A673 (cell line): Measurements from ENCODE around the gene LMTK2. TPM values are rescaled to one million over a fixed set of nuclear protein-coding genes. Genes with fewer than 3 reads are reported as not detected.

Source experiments
- BruUV-seq: library from RNA; stranded (reverse); fragments of 400-500 nt; replicated peaks from 2 replicates; lab custom pipeline; 2021; lab: Mats Ljungman, UMichigan
- CTCF ChIA-PET: fragments of 300-600 bp; sonication (Branson Sonifier 250); formaldehyde crosslinking; loops from one replicate; lab custom pipeline; 2022; ENCODE audit warnings: antibody characterized with exemption; lab: Charles Lee
- POLR2A ChIA-PET: fragments of 300-600 bp; sonication (Branson Sonifier 250); formaldehyde crosslinking; loops from one replicate; lab custom pipeline; 2022; ENCODE audit warnings: antibody characterized with exemption; ENCODE audit not compliant: low non-redundant PET; lab: Charles Lee
- DNase-seq: peaks from one replicate; pipeline ENCODE4 v3.0.0-alpha.2; 2015; ENCODE audit warnings: low spot score
- H3K27ac ChIP-seq: fragments of 200-600 bp; sonication (generic); 2 replicates; pipeline ENCODE4 v1.5.1; 2016; ENCODE audit warnings: mixed run types, low read depth, mild to moderate bottlenecking, mixed read lengths, antibody characterized with exemption, low read length; ENCODE audit not compliant: poor library complexity, severe bottlenecking
- H3K27me3 ChIP-seq: fragments of 200-600 bp; sonication (generic); replicated peaks from 2 replicates; pipeline ENCODE4 v1.6.1; 2017; ENCODE audit warnings: mixed run types, low read depth, mild to moderate bottlenecking, mixed read lengths, antibody characterized with exemption, low read length; ENCODE audit not compliant: insufficient read depth, poor library complexity
- H3K36me3 ChIP-seq: fragments of 200-600 bp; sonication (generic); 2 replicates; pipeline ENCODE4 v1.6.1; 2016; ENCODE audit warnings: mixed run types, mild to moderate bottlenecking, mixed read lengths, antibody characterized with exemption, low read length; ENCODE audit not compliant: insufficient read depth, poor library complexity, severe bottlenecking
- H3K4me1 ChIP-seq: fragments of 200-600 bp; sonication (generic); 2 replicates; pipeline ENCODE4 v1.6.1; 2017; ENCODE audit warnings: mixed run types, mild to moderate bottlenecking, mixed read lengths, antibody characterized with exemption, low read length; ENCODE audit not compliant: insufficient read depth, poor library complexity, severe bottlenecking
- H3K4me3 ChIP-seq: fragments of 200-600 bp; sonication (generic); 2 replicates; pipeline ENCODE4 v1.5.1; 2016; ENCODE audit warnings: low read depth, mixed run types, mild to moderate bottlenecking, mixed read lengths, low read length; ENCODE audit not compliant: poor library complexity, severe bottlenecking
- H3K9me3 ChIP-seq: fragments of 200-600 bp; sonication (generic); 2 replicates; pipeline ENCODE4 v1.6.1; 2016; ENCODE audit warnings: mixed run types, low read depth, mild to moderate bottlenecking, mixed read lengths, antibody characterized with exemption, low read length; ENCODE audit not compliant: poor library complexity, severe bottlenecking
- CTCF ChIP-seq: fragments of 300-800, 200-600 bp; sonication (generic); conservative IDR thresholded peaks from 2 replicates; pipeline ENCODE4 v1.5.1; 2017; ENCODE audit warnings: low read depth, mild to moderate bottlenecking, antibody characterized with exemption, low read length, moderate library complexity, mixed read lengths
- EZH2 ChIP-seq: fragments of 200-600 bp; sonication (generic); IDR thresholded peaks from 2 replicates; pipeline ENCODE4 v1.6.1; 2017; ENCODE audit warnings: borderline replicate concordance, low read depth, mild to moderate bottlenecking, mixed read lengths, antibody characterized with exemption, low read length; ENCODE audit not compliant: poor library complexity, severe bottlenecking
- intact Hi-C: fragments of 100-400 bp; cut with micrococcal nuclease; formaldehyde crosslinking; loops from one replicate; pipeline ENCODE4 v1.10.0; 2022; ENCODE audit not compliant: unreplicated experiment
- total RNA-seq: library from RNA; stranded (reverse); gene quantifications from 2 replicates; pipeline ENCODE4 v1.2.3, GENCODE V29; 2021

Gene LMTK2
- total RNA-seq, 1 experiment from 2014 or later, result 20.6 TPM

- CTCF ChIA-PET, result no interaction called here
Measured at GRCh38 chr7:98084631-98085030, 22.0 kb upstream of the LMTK2 start.

GRCh38 chr7:98085674-98086073 is 21.0 kb upstream of the LMTK2 start:
- no TSS peak for BruUV-seq
- intact Hi-C loops, result no loop called here
- POLR2A ChIA-PET, result no interaction called here
- Histone ChIP-seq H3K9me3 (no peaks in the 10 kb centered on the region), H3K4me1 (no peaks in the 10 kb centered on the region), H3K27ac (no peak overlapping the region), H3K4me3 (no peak overlapping the region), H3K36me3 (no peaks in the 10 kb centered on the region), H3K27me3 (no peaks in the 10 kb centered on the region)
- no peak for DNase-seq
- TF ChIP-seq CTCF (no peak), EZH2 (no peak)
- CTCF ChIA-PET, result no interaction called here

More at GRCh38 chr7:98084631-98085030, 22.0 kb upstream of the LMTK2 start:
- no peak overlapping the region for H3K27ac ChIP-seq
- POLR2A ChIA-PET, result no interaction called here
- intact Hi-C loops, result no loop called here
- no TSS peak for BruUV-seq
- H3K27me3 ChIP-seq, result no peaks in the 10 kb centered on the region
- TF ChIP-seq CTCF (no peak), EZH2 (no peak)
- no peaks in the 10 kb centered on the region for H3K9me3 ChIP-seq
- no peak for DNase-seq
- peaks cover 7% of the 10 kb centered on the region for H3K4me1 ChIP-seq
- no peak overlapping the region for H3K4me3 ChIP-seq
- H3K36me3 ChIP-seq, result no peaks in the 10 kb centered on the region

- Histone ChIP-seq H3K4me1 (no peaks in the 10 kb centered on the region), H3K27me3 (no peaks in the 10 kb centered on the region), H3K36me3 (no peaks in the 10 kb centered on the region), H3K27ac (no peak overlapping the region), H3K4me3 (no peak overlapping the region), H3K9me3 (no peaks in the 10 kb centered on the region)
- no peak for DNase-seq
- ChIA-PET POLR2A (no interaction called here), CTCF (no interaction called here)
- no TSS peak for BruUV-seq
- intact Hi-C loops, result no loop called here
- TF ChIP-seq EZH2 (no peak), CTCF (no peak)
Measured at GRCh38 chr7:98086281-98086718, 20.4 kb upstream of the LMTK2 start.
